Fibroblast of lung (primary cell): ENCODE results near the gene LDLRAD4.

Experiments
- EZH2 ChIP-seq: IDR thresholded peaks from 2 replicates; pipeline ENCODE4 v1.5.1; 2012; ENCODE audit warnings: low read length, control low read depth, mild to moderate bottlenecking; ENCODE audit errors: missing control alignments
- TF ChIP-seq, protein P1 (sequence below), 2 donors: IDR thresholded peaks in 1 of 2; conservative IDR thresholded peaks in 1 of 2; 1 replicate in 1 of 2; 2 replicates in 1 of 2; pipeline ENCODE4 v1.5.1; 2011 to 2012; ENCODE audit warnings: low read length in 2 of 2, control low read depth in 1 of 2, inconsistent platforms in 1 of 2, low read depth in 1 of 2, mild to moderate bottlenecking in 1 of 2

DNA sequence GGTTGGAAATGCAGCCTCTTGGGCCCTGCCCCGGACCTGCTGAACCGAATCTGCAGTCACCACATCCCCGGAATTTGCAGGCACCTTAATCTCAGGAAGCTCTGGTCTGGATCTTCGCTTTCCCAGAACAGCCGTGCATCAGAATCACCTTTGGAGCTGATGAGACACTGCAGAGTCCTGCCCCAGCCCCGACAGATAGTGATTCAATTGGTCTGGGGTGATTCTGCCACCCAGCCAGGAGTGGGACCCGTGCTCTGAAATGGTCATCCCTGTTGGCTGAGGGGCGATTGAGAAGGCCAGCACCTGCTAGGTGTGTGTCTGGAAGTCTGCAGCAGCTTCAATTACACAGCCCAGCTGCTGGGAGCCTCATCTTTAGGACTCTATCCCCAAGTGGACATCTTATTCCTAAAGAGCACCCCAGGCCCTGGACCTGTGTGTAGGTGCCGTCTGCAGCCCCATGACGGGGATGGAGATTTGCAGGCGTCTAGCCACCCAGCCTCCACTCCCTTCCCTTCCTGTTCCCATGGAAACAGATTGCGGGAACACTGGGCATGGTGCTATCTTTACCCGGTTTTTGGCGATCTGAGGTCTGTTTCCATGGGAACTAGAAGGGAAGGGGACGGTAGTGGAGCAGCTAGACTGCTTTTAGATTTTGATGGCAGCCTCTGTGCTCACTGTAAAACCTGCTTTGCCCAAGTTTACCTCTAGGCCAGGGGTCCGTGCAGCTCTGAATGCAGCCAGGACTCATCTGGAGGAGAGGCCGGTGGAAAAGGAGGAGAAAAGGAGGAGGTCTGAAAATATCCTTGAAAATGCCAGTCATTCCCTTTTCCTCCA, 156.1 kb downstream of the LDLRAD4 start:
- TF ChIP-seq, protein P1, sequence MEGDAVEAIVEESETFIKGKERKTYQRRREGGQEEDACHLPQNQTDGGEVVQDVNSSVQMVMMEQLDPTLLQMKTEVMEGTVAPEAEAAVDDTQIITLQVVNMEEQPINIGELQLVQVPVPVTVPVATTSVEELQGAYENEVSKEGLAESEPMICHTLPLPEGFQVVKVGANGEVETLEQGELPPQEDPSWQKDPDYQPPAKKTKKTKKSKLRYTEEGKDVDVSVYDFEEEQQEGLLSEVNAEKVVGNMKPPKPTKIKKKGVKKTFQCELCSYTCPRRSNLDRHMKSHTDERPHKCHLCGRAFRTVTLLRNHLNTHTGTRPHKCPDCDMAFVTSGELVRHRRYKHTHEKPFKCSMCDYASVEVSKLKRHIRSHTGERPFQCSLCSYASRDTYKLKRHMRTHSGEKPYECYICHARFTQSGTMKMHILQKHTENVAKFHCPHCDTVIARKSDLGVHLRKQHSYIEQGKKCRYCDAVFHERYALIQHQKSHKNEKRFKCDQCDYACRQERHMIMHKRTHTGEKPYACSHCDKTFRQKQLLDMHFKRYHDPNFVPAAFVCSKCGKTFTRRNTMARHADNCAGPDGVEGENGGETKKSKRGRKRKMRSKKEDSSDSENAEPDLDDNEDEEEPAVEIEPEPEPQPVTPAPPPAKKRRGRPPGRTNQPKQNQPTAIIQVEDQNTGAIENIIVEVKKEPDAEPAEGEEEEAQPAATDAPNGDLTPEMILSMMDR (conservative IDR thresholded peaks at IDR 0.05 in 1 of 2, IDR thresholded peaks at IDR 0.05 in 1 of 2; ENCODE audit: low read depth in 1 of 2, low read length in 2 of 2), result no peak
- no peak for TF ChIP-seq EZH2
